Pancreas (tissue), 10 donors: ENCODE results near the gene CA4. TPM values are rescaled to one million over a fixed set of nuclear protein-coding genes. Genes with fewer than 3 reads are reported as not detected.

Experiments used
- ATAC-seq, 4 donors: fragments of 200-7000 bp; cut with Tn5 transposase; one replicate each; pipeline versions ENCODE4 v1.8.0 to v1.9.1; 2020; ENCODE audit warnings: mild to moderate bottlenecking in 4 of 4, moderate library complexity in 4 of 4
- DNase-seq, 6 donors: peaks; one replicate each; pipeline ENCODE4 v3.0.0-alpha.2; 2020
- FAIRE-seq: peaks from 2 replicates; lab custom pipeline; 2012; peaks lifted over from hg19 to GRCh38; lab: Jason Lieb, UNC
- H3K27ac ChIP-seq, 4 donors: fragments of 200-600 bp; sonication (generic); 1 replicate in 3 of 4; 2 replicates in 1 of 4; pipeline versions ENCODE4 v1.5.0 to v1.8.0; 2020
- H3K27me3 ChIP-seq, 4 donors: fragments of 200-600 bp; one replicate each; pipeline ENCODE4 v1.8.0; 2021
- H3K36me3 ChIP-seq, 3 donors: fragments of 200-600 bp; sonication (generic) in 1 of 3; one replicate each; pipeline versions ENCODE4 v1.5.0 to v1.8.0; 2020 to 2021
- H3K4me1 ChIP-seq, 3 donors: fragments of 200-600 bp; one replicate each; pipeline ENCODE4 v1.8.0; 2021
- H3K4me3 ChIP-seq, 4 donors: fragments of 200-600 bp; sonication (generic) in 2 of 4; one replicate each; pipeline versions ENCODE4 v1.5.0 to v1.8.0; 2020 to 2021
- H3K9me3 ChIP-seq, 4 donors: fragments of 200-600 bp; one replicate each; pipeline ENCODE4 v1.8.0; 2021
- WGBS, 2 donors: extraction: QIAGEN DNeasy Blood & Tissue Kit; methylation state at CpG; one replicate each; pipeline ENCODE4 v1.1.7; 2013; 5-methylcytosine and 5-hydroxymethylcytosine counted together
- intact Hi-C, 3 donors: fragments of 100-400 bp; cut with DNase I; formaldehyde crosslinking; loops; one replicate each; pipeline versions ENCODE4 v1.11.1 to v1.14.2; 2022
- polyA plus RNA-seq, 2 donors: library from polyadenylated mRNA; stranded (reverse); fragments of 200-250 nt; gene quantifications; one replicate each; pipeline ENCODE4 v1.2.3, GENCODE V29; 2013
- total RNA-seq, 6 donors: library from RNA; stranded (reverse); fragmentation: NEBNext Ultra II Directional in 4 of 6; extraction: Animal tissue kit (Norgen Biotek cat#: 25700) in 4 of 6; gene quantifications; one replicate each; pipeline versions ENCODE4 v1.2.1 to v1.2.4, GENCODE V29; 2021 to 2023
- TF ChIP-seq, protein P1 (sequence below), 4 donors: fragments of 200-600 bp; sonication (generic) in 3 of 4; IDR thresholded peaks; one replicate each; pipeline versions ENCODE4 v1.5.0 to v1.8.0; 2021; ENCODE audit warnings: antibody characterized with exemption in 4 of 4
- donor health status: healthy with polysubstance abuse.
- donor health status: DM: no; HTN: no; CAD: no; lungs with moderate emphysema.
- donor health status: DM: no; HTN: no; CAD: no.
- donor health status: control.
- donor health status: control.
- donor health status: Bipolar disorder and iron deficiency.
- donor health status: DM: yes; HTN: yes; CAD: no.
- donor health status: DM: no; HTN: no; CAD: no.
- donor health status: DM: no; HTN: no; CAD: no.
- donor health status: DM: yes; HTN: yes; CAD: no.

CA4 gene
- total and polyA plus RNA-seq, 8 donors: 7.5 to 75.7 (median 20.0) TPM

DNA sequence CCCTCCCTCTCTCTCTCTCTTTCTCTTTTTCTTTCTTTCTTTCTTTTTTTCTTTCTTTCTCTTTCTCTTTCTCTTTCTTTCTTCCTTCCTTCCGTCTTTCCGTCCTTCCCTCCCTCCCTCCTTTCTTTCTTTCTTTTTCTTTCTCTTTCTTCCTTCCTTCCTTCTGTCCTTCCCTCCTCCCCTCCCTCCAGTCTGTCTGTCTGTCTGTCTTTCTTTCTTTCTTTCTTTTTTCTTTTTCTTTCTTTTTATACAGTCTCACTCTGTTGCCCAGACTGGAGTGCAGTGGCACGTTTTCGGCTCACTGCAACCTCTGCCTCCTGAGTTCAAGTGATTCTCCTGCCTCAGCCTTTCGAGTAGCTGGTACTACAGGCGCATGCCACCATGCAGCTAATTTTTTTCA, 14.4 kb downstream of the CA4 start:
- DNase-seq: no peak
- H3K27ac ChIP-seq: no peak overlapping the region

DNA sequence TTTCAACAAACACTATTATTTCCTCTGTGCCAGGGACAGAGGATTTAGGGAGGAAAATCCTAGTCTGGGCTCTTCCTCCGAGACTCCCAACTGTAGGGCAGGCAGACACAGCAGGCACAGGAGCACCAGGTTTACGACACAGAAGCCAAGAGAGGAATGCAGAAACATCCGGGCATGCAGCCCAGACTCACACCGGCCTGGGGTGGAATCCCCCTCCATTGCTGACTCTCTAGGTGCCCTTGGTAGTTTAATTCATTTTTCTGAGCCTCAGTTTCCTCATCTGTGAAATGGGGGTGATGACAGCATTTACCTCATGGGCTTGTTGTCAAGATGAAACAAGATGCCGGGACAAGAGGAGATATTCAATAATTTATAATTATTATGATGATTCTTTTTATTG, 14.9 kb downstream of the CA4 start:
- no peaks in the 10 kb centered on the region for H3K9me3 ChIP-seq
- no peak overlapping the region for H3K27ac ChIP-seq
- 56 to 61% methylated on average over 5 of the region's 5 CpGs for WGBS, 2 donors
- no peak for ATAC-seq
- peaks cover 12 to 13% (median 12%) of the 10 kb centered on the region in 3 donors for H3K4me1 ChIP-seq
- no peaks in the 10 kb centered on the region for H3K36me3 ChIP-seq
- TF ChIP-seq, protein P1, sequence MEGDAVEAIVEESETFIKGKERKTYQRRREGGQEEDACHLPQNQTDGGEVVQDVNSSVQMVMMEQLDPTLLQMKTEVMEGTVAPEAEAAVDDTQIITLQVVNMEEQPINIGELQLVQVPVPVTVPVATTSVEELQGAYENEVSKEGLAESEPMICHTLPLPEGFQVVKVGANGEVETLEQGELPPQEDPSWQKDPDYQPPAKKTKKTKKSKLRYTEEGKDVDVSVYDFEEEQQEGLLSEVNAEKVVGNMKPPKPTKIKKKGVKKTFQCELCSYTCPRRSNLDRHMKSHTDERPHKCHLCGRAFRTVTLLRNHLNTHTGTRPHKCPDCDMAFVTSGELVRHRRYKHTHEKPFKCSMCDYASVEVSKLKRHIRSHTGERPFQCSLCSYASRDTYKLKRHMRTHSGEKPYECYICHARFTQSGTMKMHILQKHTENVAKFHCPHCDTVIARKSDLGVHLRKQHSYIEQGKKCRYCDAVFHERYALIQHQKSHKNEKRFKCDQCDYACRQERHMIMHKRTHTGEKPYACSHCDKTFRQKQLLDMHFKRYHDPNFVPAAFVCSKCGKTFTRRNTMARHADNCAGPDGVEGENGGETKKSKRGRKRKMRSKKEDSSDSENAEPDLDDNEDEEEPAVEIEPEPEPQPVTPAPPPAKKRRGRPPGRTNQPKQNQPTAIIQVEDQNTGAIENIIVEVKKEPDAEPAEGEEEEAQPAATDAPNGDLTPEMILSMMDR (IDR thresholded peaks at IDR 0.05): no peak
- intact Hi-C loops: no loop called here
- H3K4me3 ChIP-seq: no peak overlapping the region
- no peak for FAIRE-seq
- no peak for DNase-seq
- H3K27me3 ChIP-seq: no peaks in the 10 kb centered on the region

More for the DNA sequence above, 14.4 kb downstream of the CA4 start:
- Histone ChIP-seq H3K36me3 (no peaks in the 10 kb centered on the region), H3K4me3 (no peak overlapping the region), H3K27me3 (no peaks in the 10 kb centered on the region), H3K9me3 (no peaks in the 10 kb centered on the region), H3K4me1 (peaks cover 12 to 13% (median 12%) of the 10 kb centered on the region in 3 donors)
- intact Hi-C loops: no loop called here
- ATAC-seq (no peak), FAIRE-seq (no peak)
- TF ChIP-seq, protein P1 (IDR thresholded peaks at IDR 0.05): no peak
- 88 to 94% methylated on average over 6 of the region's 6 CpGs for WGBS, 2 donors

DNA sequence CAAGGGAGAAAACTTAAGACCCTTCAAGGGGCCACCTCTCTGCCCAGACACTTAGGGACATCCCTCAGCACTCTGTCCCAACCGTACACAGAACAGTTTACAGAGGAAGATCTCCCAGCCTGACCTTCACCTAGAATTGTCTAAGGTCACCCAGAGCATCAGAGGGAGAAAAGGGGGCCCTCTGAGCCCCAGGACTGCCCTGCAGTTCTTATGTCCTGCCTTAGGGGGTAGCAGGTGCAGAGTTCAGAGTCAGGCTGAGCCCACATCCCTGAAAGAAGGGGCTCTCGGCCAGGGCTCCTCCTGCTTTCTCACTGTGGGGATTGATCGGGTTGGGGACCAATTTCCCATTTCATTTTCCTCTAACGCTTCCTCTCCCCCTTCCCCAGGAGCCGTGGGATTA, 15.4 kb downstream of the CA4 start:
- TF ChIP-seq, protein P1 (IDR thresholded peaks at IDR 0.05): no peak
- Histone ChIP-seq H3K9me3 (no peaks in the 10 kb centered on the region), H3K4me3 (no peak overlapping the region), H3K27ac (no peak overlapping the region), H3K27me3 (no peaks in the 10 kb centered on the region), H3K4me1 (peaks cover 12 to 13% (median 12%) of the 10 kb centered on the region in 3 donors), H3K36me3 (no peaks in the 10 kb centered on the region)
- FAIRE-seq (no peak), ATAC-seq (no peak), DNase-seq (no peak)
- WGBS, 2 donors: 72 to 77% methylated on average over 5 of the region's 5 CpGs
- intact Hi-C loops: no loop called here

DNA sequence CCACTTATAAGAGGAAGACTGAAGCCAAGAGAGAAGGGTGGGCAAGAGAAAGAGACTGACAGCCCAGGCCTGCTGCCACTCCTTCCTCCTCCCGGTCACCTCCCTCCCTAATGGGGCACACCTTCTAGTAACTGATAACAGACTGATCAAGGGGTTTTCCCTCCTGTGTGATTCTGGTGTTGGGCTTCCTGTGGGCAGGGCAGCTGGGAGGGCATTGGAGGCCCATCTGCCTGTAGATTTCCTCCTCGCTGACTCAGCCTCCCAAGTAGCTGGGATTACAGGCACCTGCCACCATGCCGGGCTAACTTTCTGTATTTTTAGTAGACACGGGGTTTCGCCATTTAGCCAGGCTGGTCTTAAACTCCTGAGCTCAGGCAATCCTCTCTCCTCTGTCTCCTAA, 16.2 kb downstream of the CA4 start:
- DNase-seq (no peak), ATAC-seq (no peak), FAIRE-seq (no peak)
- H3K9me3 ChIP-seq: no peaks in the 10 kb centered on the region
- WGBS, 2 donors: 75 to 85% methylated on average over 5 of the region's 5 CpGs
- intact Hi-C loops: no loop called here
- no peaks in the 10 kb centered on the region for H3K36me3 ChIP-seq
- H3K4me3 ChIP-seq: no peak overlapping the region
- peaks cover 12 to 13% (median 12%) of the 10 kb centered on the region in 3 donors for H3K4me1 ChIP-seq
- H3K27me3 ChIP-seq: no peaks in the 10 kb centered on the region
- TF ChIP-seq, protein P1 (IDR thresholded peaks at IDR 0.05): no peak
- no peak overlapping the region for H3K27ac ChIP-seq

DNA sequence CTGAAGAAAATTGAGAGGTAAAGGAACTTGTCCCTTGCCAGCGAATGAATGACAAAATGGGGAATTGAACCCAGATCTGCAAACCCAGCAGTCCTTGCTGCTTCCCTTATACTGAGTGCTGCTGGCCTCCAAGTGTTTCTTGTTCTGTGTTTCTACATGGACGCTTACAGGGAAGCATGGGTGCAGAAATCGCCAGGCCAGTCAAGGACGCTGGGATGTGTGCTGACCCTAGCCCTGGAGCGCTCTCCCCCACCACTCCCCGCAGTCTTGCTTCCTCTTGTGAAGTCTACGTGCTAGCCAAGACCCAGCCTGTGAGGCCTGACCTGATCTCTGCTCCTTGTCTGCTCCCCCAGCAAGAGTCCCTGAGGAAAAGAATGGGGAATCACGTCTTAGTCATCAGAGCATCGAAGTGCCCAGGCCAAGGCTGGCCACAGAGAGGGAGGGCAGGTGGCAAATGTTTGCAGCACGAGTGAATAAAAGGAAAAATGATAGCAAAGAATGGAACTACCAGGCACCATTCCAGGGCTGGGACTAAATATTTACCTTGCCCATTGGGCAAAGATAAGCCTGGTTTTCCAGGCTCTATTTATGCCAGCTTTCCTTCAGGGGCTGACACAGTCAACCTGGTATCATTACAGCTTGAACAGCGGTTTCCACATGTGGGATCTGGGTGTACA, 17.4 kb downstream of the CA4 start:
- DNase-seq (peak in 4 of 6 donors; percentile 59 to 84 (median 67)), FAIRE-seq (no peak), ATAC-seq (peak; percentile 78 to 90 (median 85))
- intact Hi-C loops: no loop called here
- H3K4me1 ChIP-seq: peaks cover 10 to 12% (median 12%) of the 10 kb centered on the region in 3 donors
- no peaks in the 10 kb centered on the region for H3K9me3 ChIP-seq
- H3K27me3 ChIP-seq: no peaks in the 10 kb centered on the region
- peak overlapping the region in 2 of 4 donors; percentile 22 to 52 for H3K27ac ChIP-seq
- WGBS, 2 donors: 26 to 27% methylated on average over 11 of the region's 11 CpGs
- H3K36me3 ChIP-seq: no peaks in the 10 kb centered on the region
- no peak overlapping the region for H3K4me3 ChIP-seq
- TF ChIP-seq, protein P1 (IDR thresholded peaks at IDR 0.05): no peak
